HepG2 (cell line): ENCODE data around the gene DYNC1LI1. TPM values are rescaled to one million over a fixed set of nuclear protein-coding genes. Genes with fewer than 3 reads are reported as not detected.

Experiments
- ATAC-seq: fragments of 200-7000 bp; cut with Tn5 transposase; 3 replicates; pipeline ENCODE4 v1.9.1; 2020; ENCODE audit warnings: mild to moderate bottlenecking, moderate library complexity
- BruUV-seq: library from RNA; stranded (reverse); fragments of 400-500 nt; replicated peaks from 2 replicates; lab custom pipeline; 2021; lab: Mats Ljungman, UMichigan
- CTCF ChIA-PET: fragments of 300-600 bp; formaldehyde crosslinking; extraction: SDS; loops from one replicate; lab custom pipeline; 2021; ENCODE audit warnings: low total read pairs, inconsistent platforms, low intra/inter-chr PET ratio; lab: Yijun Ruan, JAX
- POLR2A ChIA-PET: fragments of 350-600 bp; sonication (Branson Sonifier 250); formaldehyde crosslinking; loops from one replicate; lab custom pipeline; 2020; ENCODE audit warnings: antibody characterized with exemption, inconsistent platforms; lab: Yijun Ruan, JAX
- DNase-seq: peaks from one replicate; pipeline ENCODE4 v3.0.0-alpha.2; 2015; ENCODE audit warnings: low spot score
- FAIRE-seq: peaks from 3 replicates; lab custom pipeline; 2011; peaks lifted over from hg19 to GRCh38; lab: Jason Lieb, UNC
- H2AFZ ChIP-seq: one replicate; pipeline ENCODE4 v1.6.1; 2011; ENCODE audit warnings: low read length, inconsistent platforms
- H3K27ac ChIP-seq: fragments of 300-600 bp; 3 replicates; pipeline ENCODE4 v1.8.0; 2011; ENCODE audit warnings: mixed run types, mild to moderate bottlenecking, mixed read lengths, low read length, inconsistent platforms; ENCODE audit not compliant: insufficient read depth; ENCODE audit errors: extremely low read length
- H3K27me3 ChIP-seq, 2 experiments: fragments of 200-600 bp in 1 of 2; 2 replicates in 1 of 2; 3 replicates in 1 of 2; pipeline versions ENCODE4 v1.6.0 to v1.8.0; 2011; ENCODE audit warnings: low read length in 2 of 2, mild to moderate bottlenecking in 2 of 2, moderate library complexity in 2 of 2, inconsistent platforms in 1 of 2; ENCODE audit not compliant: insufficient read depth in 2 of 2, control insufficient read depth in 1 of 2
- H3K36me3 ChIP-seq, 2 experiments: fragments of 200-600 bp in 1 of 2; replicated peaks in 1 of 2; 2 replicates in 1 of 2; 3 replicates in 1 of 2; pipeline versions ENCODE4 v1.5.1 to v1.8.0; 2011; ENCODE audit warnings: low read length in 2 of 2, inconsistent platforms in 1 of 2; ENCODE audit not compliant: insufficient read depth in 2 of 2, control insufficient read depth in 1 of 2
- H3K4me1 ChIP-seq: 2 replicates; pipeline ENCODE4 v1.5.1; 2012; ENCODE audit warnings: low read length, inconsistent platforms; ENCODE audit not compliant: insufficient read depth
- H3K4me2 ChIP-seq: 2 replicates; pipeline ENCODE4 v1.6.0; 2011; ENCODE audit warnings: low read depth, low read length, inconsistent platforms
- H3K4me3 ChIP-seq, 3 experiments: fragments of 200-600 bp in 1 of 3; sonication (generic), shearing (Covaris generic) in 1 of 3; replicated peaks in 1 of 3; 2 replicates each; pipeline ENCODE4 v1.5.1; 2011 to 2016; ENCODE audit warnings: low read length in 3 of 3, inconsistent platforms in 2 of 3, low read depth in 2 of 3, mild to moderate bottlenecking in 2 of 3, control low read depth in 1 of 3, mixed read lengths in 1 of 3; ENCODE audit not compliant: insufficient read depth in 1 of 3
- H3K79me2 ChIP-seq: one replicate; pipeline ENCODE4 v1.6.1; 2011; ENCODE audit warnings: low read length, inconsistent platforms; ENCODE audit not compliant: insufficient read depth
- H3K9ac ChIP-seq: 2 replicates; pipeline ENCODE4 v1.6.0; 2011; ENCODE audit warnings: mild to moderate bottlenecking, low read depth, low read length, inconsistent platforms; ENCODE audit not compliant: insufficient read depth
- H3K9me3 ChIP-seq: 2 replicates; pipeline ENCODE4 v1.5.1; 2012; ENCODE audit warnings: mild to moderate bottlenecking, low read length
- H4K20me1 ChIP-seq: 2 replicates; pipeline ENCODE4 v1.6.0; 2011; ENCODE audit warnings: inconsistent platforms, mild to moderate bottlenecking, low read length, moderate library complexity; ENCODE audit not compliant: insufficient read depth
- PATZ1 ChIP-seq: sonication (generic); formaldehyde crosslinking; IDR thresholded peaks from 2 replicates; pipeline ENCODE4 v1.4.0; 2020; ENCODE audit warnings: missing genetic modification reagents
- ZNF841 ChIP-seq: sonication (generic); formaldehyde crosslinking; IDR thresholded peaks from 2 replicates; pipeline ENCODE4 v1.8.1; 2023; ENCODE audit warnings: missing genetic modification reagents, borderline replicate concordance
- WGBS: methylation state at CpG from one replicate; pipeline ENCODE4 v1.1.6; 2017; ENCODE audit warnings: low lambda C conversion rate; 5-methylcytosine and 5-hydroxymethylcytosine counted together
- in situ Hi-C: cut with HindIII; loops from 2 replicates; pipeline ENCODE4 v1.10.0; 2017; ENCODE audit warnings: low pct_unique_long_range_greater_than_20kb; ENCODE audit not compliant: extremely low pct_ligation_motif_present
- intact Hi-C: fragments of 100-400 bp; cut with micrococcal nuclease; formaldehyde crosslinking; loops from one replicate; pipeline ENCODE4 v1.10.0; 2022; ENCODE audit not compliant: unreplicated experiment
- polyA plus RNA-seq, 8 experiments: library from polyadenylated mRNA; depleted of rRNA in 3 of 8; stranded (reverse) in 7 of 8; unstranded in 1 of 8; fragments of >200 nt; fragmentation: Illumina TruSeq in 4 of 8; extraction: Trizol in 4 of 8; gene quantifications; 2 replicates each; pipeline versions ENCODE4 v1.2.1 to v1.2.3, GENCODE V29; 2011 to 2016; ENCODE audit warnings: low read depth in 4 of 8, missing spikeins in 1 of 8, mixed read lengths in 1 of 8; ENCODE audit not compliant: insufficient read depth in 1 of 8
- total RNA-seq, 5 experiments: library from RNA; depleted of rRNA; stranded (reverse); fragments of >200 nt; fragmentation: Illumina TruSeq; extraction: Trizol; gene quantifications; 2 replicates each; pipeline ENCODE4 v1.2.3, GENCODE V29; 2016; ENCODE audit warnings: low read depth in 1 of 5
- TF ChIP-seq, protein P1 (sequence below): sonication (generic); formaldehyde crosslinking; conservative IDR thresholded peaks from 2 replicates; pipeline ENCODE4 v1.5.0; 2020; ENCODE audit warnings: missing genetic modification reagents

DYNC1LI1 gene
- total and polyA plus RNA-seq, 2 of the 13 experiments (the other 11 are each of a cell fraction or from before 2014, with no cell fraction given) = 13.4 to 37.1 TPM

DNA sequence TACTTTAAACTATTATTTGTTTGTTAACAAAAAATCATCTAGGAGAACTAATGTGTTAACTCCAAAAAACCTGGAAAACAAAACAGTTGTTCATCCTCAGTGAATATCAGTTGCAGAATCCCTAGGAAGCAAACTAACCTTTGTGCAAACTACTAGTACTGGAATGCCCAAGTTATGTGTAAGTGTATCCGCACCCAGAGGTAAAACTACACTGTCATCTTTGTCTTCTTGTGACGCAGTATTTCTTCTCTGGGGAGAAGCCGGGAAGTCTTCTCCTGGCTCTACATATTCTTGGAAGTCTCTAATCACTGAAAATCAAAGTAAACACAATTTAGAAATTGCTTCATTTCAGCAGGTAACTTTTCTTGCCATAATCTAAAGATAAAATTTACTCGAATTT lies 29.8 kb downstream of the DYNC1LI1 start:
- BruUV-seq = no TSS peak
- no peak overlapping the region for H3K27ac ChIP-seq
- DNase-seq (no peak), ATAC-seq (no peak), FAIRE-seq (peak; percentile 56)
- no peaks in the 10 kb centered on the region for H3K27me3 ChIP-seq
- CTCF ChIA-PET = no interaction called here
- H3K9ac ChIP-seq = no peak overlapping the region
- no peak overlapping the region for H3K4me3 ChIP-seq
- intact Hi-C loops (no loop called here), in situ Hi-C loops (no loop called here)
- POLR2A ChIA-PET = no interaction called here
- WGBS = 84% methylated on average over 4 of the region's 4 CpGs
- H2AFZ ChIP-seq = no peak overlapping the region
- no peaks in the 10 kb centered on the region for H3K9me3 ChIP-seq
- no peak overlapping the region for H3K4me2 ChIP-seq
- no peak for TF ChIP-seq ZNF841 (CRISPR knock-in tag)
- H3K79me2 ChIP-seq = peaks cover 6% of the 10 kb centered on the region
- H3K36me3 ChIP-seq = peaks cover 0 to 7% of the 10 kb centered on the region in 2 experiments; a peak in 2 of 5 replicates
- no peaks in the 10 kb centered on the region for H4K20me1 ChIP-seq
- no peaks in the 10 kb centered on the region for H3K4me1 ChIP-seq

- Histone ChIP-seq H3K4me2 (no peak overlapping the region), H3K9me3 (no peaks in the 10 kb centered on the region), H4K20me1 (no peaks in the 10 kb centered on the region), H3K4me1 (no peaks in the 10 kb centered on the region), H3K79me2 (no peaks in the 10 kb centered on the region), H3K27ac (no peak overlapping the region), H3K36me3 (peaks cover 4 to 28% of the 10 kb centered on the region in 2 experiments), H3K9ac (no peak overlapping the region), H3K27me3 (no peaks in the 10 kb centered on the region; a peak in 1 of 5 replicates), H2AFZ (no peak overlapping the region), H3K4me3 (no peak overlapping the region)
- CTCF ChIA-PET = no interaction called here
- no peak for ATAC-seq
- TF ChIP-seq PATZ1 (CRISPR knock-in tag) = no peak
- TF ChIP-seq, protein P1, sequence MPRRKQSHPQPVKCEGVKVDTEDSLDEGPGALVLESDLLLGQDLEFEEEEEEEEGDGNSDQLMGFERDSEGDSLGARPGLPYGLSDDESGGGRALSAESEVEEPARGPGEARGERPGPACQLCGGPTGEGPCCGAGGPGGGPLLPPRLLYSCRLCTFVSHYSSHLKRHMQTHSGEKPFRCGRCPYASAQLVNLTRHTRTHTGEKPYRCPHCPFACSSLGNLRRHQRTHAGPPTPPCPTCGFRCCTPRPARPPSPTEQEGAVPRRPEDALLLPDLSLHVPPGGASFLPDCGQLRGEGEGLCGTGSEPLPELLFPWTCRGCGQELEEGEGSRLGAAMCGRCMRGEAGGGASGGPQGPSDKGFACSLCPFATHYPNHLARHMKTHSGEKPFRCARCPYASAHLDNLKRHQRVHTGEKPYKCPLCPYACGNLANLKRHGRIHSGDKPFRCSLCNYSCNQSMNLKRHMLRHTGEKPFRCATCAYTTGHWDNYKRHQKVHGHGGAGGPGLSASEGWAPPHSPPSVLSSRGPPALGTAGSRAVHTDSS = no peak
- no peak for DNase-seq
- POLR2A ChIA-PET = interaction anchor here (1.3 kb wide), 1 partner anchor 38 kb away, joined by 3 read pairs; no protein-coding TSS in a partner anchor
- 89% methylated on average over 1 of the region's 1 CpG for WGBS
- FAIRE-seq = no peak
- in situ Hi-C loops = no loop called here
- BruUV-seq = no TSS peak
- intact Hi-C loops = no loop called here
These were observed 38.2 kb downstream of the DYNC1LI1 start for GRCh38 chr3:32532434-32532833.
